ENCODE measurements around the gene ANO7. TPM values are rescaled to one million over a fixed set of nuclear protein-coding genes. Genes with fewer than 3 reads are reported as not detected.

Gene ANO7
- total RNA-seq, 1 experiment from 2014 or later = 0.84 TPM

DNA sequence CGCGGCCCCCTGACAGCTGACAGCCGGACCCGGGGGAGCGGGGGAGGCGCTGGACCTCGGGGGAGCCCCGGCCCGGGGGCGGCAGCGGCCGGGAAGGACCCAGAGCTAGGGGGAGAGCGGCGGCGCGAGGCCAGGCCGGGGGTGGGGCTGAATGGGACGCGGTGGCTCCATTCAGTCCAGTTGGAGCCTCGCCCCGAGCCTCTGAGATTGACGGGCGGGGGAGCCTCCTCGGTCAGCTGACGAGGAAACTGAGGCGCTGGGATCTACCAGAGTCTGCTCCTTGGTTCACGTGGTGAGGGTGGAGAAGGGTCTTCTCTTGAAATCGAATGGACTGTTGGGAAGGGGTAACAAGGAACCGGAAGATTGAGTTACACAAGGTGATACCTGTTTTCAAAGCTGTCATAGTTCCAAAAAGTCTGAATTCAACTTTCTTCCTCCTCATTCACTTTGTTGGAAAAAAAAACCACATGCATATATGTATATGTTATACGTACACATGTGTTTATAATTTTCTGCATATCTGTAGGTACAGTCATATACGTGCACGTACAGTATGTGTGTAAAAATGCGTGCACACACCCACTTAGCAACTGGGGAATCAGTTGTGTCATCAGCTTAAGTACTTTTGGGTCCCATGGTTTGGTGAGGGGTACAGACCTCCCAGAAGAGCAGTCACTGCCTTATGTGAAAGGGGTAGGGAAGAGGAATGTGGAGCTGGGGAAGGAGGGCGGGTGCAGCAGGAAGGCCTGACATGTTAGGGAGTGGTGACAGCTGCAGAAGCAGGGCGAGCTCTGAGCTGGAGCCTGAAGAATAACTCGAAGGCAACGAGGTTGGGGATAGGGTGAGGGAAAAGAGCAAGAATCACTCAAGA is 37.6 kb upstream of the ANO7 start:
- RAD21 ChIA-PET (ENCODE audit: low non-redundant PET in 1 of 2, low total read pairs in 2 of 2, uncharacterized antibody in 2 of 2, unreplicated experiment in 2 of 2) = no interaction called here
- H3K9me3 ChIP-seq (ENCODE audit: control insufficient read depth in 1 of 2, insufficient read depth in 1 of 2, low read depth in 1 of 2, low read length in 2 of 2) = no peaks in the 10 kb centered on the region
- POLR2A ChIA-PET = interaction anchor here (1.6 kb wide), 1 partner anchor 9 kb away, joined by 4 read pairs; no protein-coding TSS in a partner anchor
- peak overlapping the region; percentile 69 for H3K9ac ChIP-seq (ENCODE audit: low read length)
- TSS peak; percentile 39 for BruUV-seq (replicated peaks)
- H2AFZ ChIP-seq (ENCODE audit: low read depth, low read length, poor library complexity, severe bottlenecking) = no peak overlapping the region
- TF ChIP-seq, protein P1, sequence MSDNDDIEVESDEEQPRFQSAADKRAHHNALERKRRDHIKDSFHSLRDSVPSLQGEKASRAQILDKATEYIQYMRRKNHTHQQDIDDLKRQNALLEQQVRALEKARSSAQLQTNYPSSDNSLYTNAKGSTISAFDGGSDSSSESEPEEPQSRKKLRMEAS (IDR thresholded peaks at IDR 0.05) = no peak
- no peak for TF ChIP-seq EZH2 (IDR thresholded peaks at IDR 0.05)
- TF ChIP-seq SP1 (IDR thresholded peaks at IDR 0.05; ENCODE audit: low read depth) = no peak
- no peak for TF ChIP-seq EZH2phosphoT487 (IDR thresholded peaks at IDR 0.05; ENCODE audit: borderline replicate concordance)
- no peak for TF ChIP-seq REST (IDR thresholded peaks at IDR 0.05; ENCODE audit: low read depth)
- no peak for TF ChIP-seq EGR1 (IDR thresholded peaks at IDR 0.05; ENCODE audit: low read depth)
- no peak for TF ChIP-seq ZNF274 (IDR thresholded peaks at IDR 0.05; ENCODE audit: low read depth, low read length)
- TF ChIP-seq ZFX (IDR thresholded peaks at IDR 0.05) = no peak
- TF ChIP-seq ATF3 (IDR thresholded peaks at IDR 0.05) = no peak
- TF ChIP-seq CEBPB (IDR thresholded peaks at IDR 0.05; ENCODE audit: low read depth) = no peak
- TF ChIP-seq TCF7L2 (IDR thresholded peaks at IDR 0.05; ENCODE audit: borderline replicate concordance, extremely low read depth, insufficient read depth, insufficient read length) = no peak
- TF ChIP-seq YY1 (IDR thresholded peaks at IDR 0.05; ENCODE audit: extremely low read depth, insufficient replicate concordance, low read depth, low read length) = no peak
- peak overlapping the region; percentile 82 to 83 for H3K4me3 ChIP-seq (replicated peaks in 1 of 2; ENCODE audit: low read depth in 1 of 2, low read length in 2 of 2)
- H4K20me1 ChIP-seq (ENCODE audit: insufficient read depth) = no peaks in the 10 kb centered on the region
- no peaks in the 10 kb centered on the region for H3K9me2 ChIP-seq (ENCODE audit: insufficient read depth)
- H3K36me3 ChIP-seq (ENCODE audit: control insufficient read depth in 1 of 2, insufficient read depth in 2 of 2, low read length in 2 of 2) = peaks cover 0 to 2% of the 10 kb centered on the region in 2 experiments; a peak in 1 of 4 replicates
- H3K4me2 ChIP-seq (ENCODE audit: low read length) = peak overlapping the region; percentile 99
- 0 out of 2 replicates have a peak, but pooled peaks have one; percentile 1 for ATAC-seq
- CTCF ChIA-PET = interaction anchor here (1.7 kb wide), 1 partner anchor 310 kb away, joined by 5 read pairs; no protein-coding TSS in a partner anchor
- H3K4me1 ChIP-seq (ENCODE audit: control insufficient read depth in 1 of 2, insufficient read depth in 2 of 2, low read length in 2 of 2) = peaks cover 11 to 22% of the 10 kb centered on the region in 2 experiments; a peak in 3 of 4 replicates
- intact Hi-C loops (cut with micrococcal nuclease) = no loop called here
- H3K27me3 ChIP-seq (ENCODE audit: insufficient read depth, low read length) = no peaks in the 10 kb centered on the region
- DNase-seq (ENCODE audit: low read depth, low spot score) = no peak
- H3K27ac ChIP-seq (ENCODE audit: low read depth, low read length) = peak overlapping the region; percentile 67; the same call in 1 of the 2 replicates
- peaks cover 35% of the 10 kb centered on the region for H3K79me2 ChIP-seq (ENCODE audit: insufficient read depth, low read length)
